CD4-positive, CD25-positive, alpha-beta regulatory T cell (primary cell): ENCODE measurements around the gene ZNF808. TPM values are rescaled to one million over a fixed set of nuclear protein-coding genes. Genes with fewer than 3 reads are reported as not detected.
A peak's percentile ranks its signal among the peaks of the same experiment; 100 is the strongest.
"Not testable (repeated sequence)": the region's sequence is repeated elsewhere in the genome, so short reads cannot be mapped to it uniquely, and the experiment has no call there.

Experiments used
- ATAC-seq, 2 donors: fragments of 150-1000 bp; cut with Tn5 transposase; one replicate each; pipeline ENCODE4 v1.10.0; 2021; ENCODE audit warnings: low read depth in 2 of 2, moderate number of reproducible peaks in 2 of 2, moderate library complexity in 1 of 2
- DNase-seq, 3 donors: peaks; one replicate each; pipeline versions ENCODE4 v3.0.0 to v3.0.0-alpha.2; 2012 to 2022; ENCODE audit warnings: mixed read lengths in 1 of 3
- H3K27ac ChIP-seq: one replicate; pipeline ENCODE4 v1.7.0; 2013; ENCODE audit warnings: mild to moderate bottlenecking, low read length; ENCODE audit not compliant: insufficient read depth, poor library complexity, severe bottlenecking
- H3K27me3 ChIP-seq: one replicate; pipeline ENCODE4 v1.7.0; 2013; ENCODE audit warnings: low read length; ENCODE audit not compliant: control insufficient read depth, insufficient read depth
- H3K36me3 ChIP-seq: one replicate; pipeline ENCODE4 v1.7.0; 2013; ENCODE audit warnings: mild to moderate bottlenecking, low read length, moderate library complexity; ENCODE audit not compliant: control insufficient read depth, insufficient read depth
- H3K4me1 ChIP-seq: 2 replicates; pipeline ENCODE4 v1.7.0; 2013; ENCODE audit warnings: mild to moderate bottlenecking, low read length; ENCODE audit not compliant: insufficient read depth, control insufficient read depth, poor library complexity, severe bottlenecking
- H3K4me3 ChIP-seq: one replicate; pipeline ENCODE4 v1.7.0; 2013; ENCODE audit warnings: low read depth, mild to moderate bottlenecking, low read length, moderate library complexity
- H3K9me3 ChIP-seq, 2 experiments: 1 replicate in 1 of 2; 2 replicates in 1 of 2; pipeline ENCODE4 v1.7.0; 2013; ENCODE audit warnings: low read length in 2 of 2, mild to moderate bottlenecking in 1 of 2, moderate library complexity in 1 of 2; ENCODE audit not compliant: control insufficient read depth in 2 of 2
- H3K27ac Mint-ChIP-seq, 3 donors: one replicate each; pipeline ENCODE4 v1.8.0; 2020 to 2022; ENCODE audit warnings: mild to moderate bottlenecking in 3 of 3, mixed read lengths in 3 of 3, moderate library complexity in 2 of 3
- H3K27me3 Mint-ChIP-seq: one replicate; pipeline ENCODE4 v1.8.0; 2022; ENCODE audit warnings: mild to moderate bottlenecking, mixed read lengths
- H3K36me3 Mint-ChIP-seq: one replicate; pipeline ENCODE4 v1.8.0; 2020; ENCODE audit warnings: mixed read lengths
- H3K4me1 Mint-ChIP-seq, 4 donors: one replicate each; pipeline ENCODE4 v1.8.0; 2020 to 2022; ENCODE audit warnings: mixed read lengths in 4 of 4, mild to moderate bottlenecking in 1 of 4
- H3K4me3 Mint-ChIP-seq, 4 donors: one replicate each; pipeline ENCODE4 v1.8.0; 2020 to 2022; ENCODE audit warnings: mild to moderate bottlenecking in 4 of 4, mixed read lengths in 4 of 4, moderate library complexity in 3 of 4
- H3K9me3 Mint-ChIP-seq, 7 donors: one replicate each; pipeline ENCODE4 v1.8.0; 2020 to 2022; ENCODE audit warnings: mixed read lengths in 7 of 7, mild to moderate bottlenecking in 3 of 7, moderate library complexity in 2 of 7
- polyA plus RNA-seq, 4 donors: library from polyadenylated mRNA; unstranded; fragments of 300-500 nt; fragmentation: Illumina TruSeq; gene quantifications; one replicate each; pipeline ENCODE4 v1.2.3, GENCODE V29; 2021
- total RNA-seq: library from RNA; stranded (reverse); gene quantifications from one replicate; pipeline ENCODE4 v1.2.3, GENCODE V29; 2022

The ZNF808 gene
- total and polyA plus RNA-seq, 5 donors from 2014 or later, result 7.2 to 19.3 (median 7.6) TPM

GRCh38 chr19:52600639-52601024 is 73.2 kb downstream of the ZNF808 start:
- Mint-ChIP-seq H3K27me3 (no peaks in the 10 kb centered on the region), H3K4me3 (peak overlapping the region; percentile 92 to 98 (median 94)), H3K4me1 (peaks cover 9 to 34% (median 15%) of the 10 kb centered on the region in 4 donors), H3K27ac (peak overlapping the region; percentile 32 to 86 (median 68)), H3K9me3 (peaks cover 0 to 33% (median 12%) of the 10 kb centered on the region in 7 donors), H3K36me3 (peaks cover 31% of the 10 kb centered on the region)
- peak overlapping the region; percentile 60 for H3K27ac ChIP-seq
- no peaks in the 10 kb centered on the region for H3K27me3 ChIP-seq
- H3K4me1 ChIP-seq, result peaks cover 15% of the 10 kb centered on the region
- H3K36me3 ChIP-seq, result no peaks in the 10 kb centered on the region
- H3K9me3 ChIP-seq, result peaks cover 20 to 48% of the 10 kb centered on the region in 2 experiments
- DNase-seq (no peak), ATAC-seq (peak; percentile 6 to 13)
- peak overlapping the region; percentile 69 for H3K4me3 ChIP-seq

DNA sequence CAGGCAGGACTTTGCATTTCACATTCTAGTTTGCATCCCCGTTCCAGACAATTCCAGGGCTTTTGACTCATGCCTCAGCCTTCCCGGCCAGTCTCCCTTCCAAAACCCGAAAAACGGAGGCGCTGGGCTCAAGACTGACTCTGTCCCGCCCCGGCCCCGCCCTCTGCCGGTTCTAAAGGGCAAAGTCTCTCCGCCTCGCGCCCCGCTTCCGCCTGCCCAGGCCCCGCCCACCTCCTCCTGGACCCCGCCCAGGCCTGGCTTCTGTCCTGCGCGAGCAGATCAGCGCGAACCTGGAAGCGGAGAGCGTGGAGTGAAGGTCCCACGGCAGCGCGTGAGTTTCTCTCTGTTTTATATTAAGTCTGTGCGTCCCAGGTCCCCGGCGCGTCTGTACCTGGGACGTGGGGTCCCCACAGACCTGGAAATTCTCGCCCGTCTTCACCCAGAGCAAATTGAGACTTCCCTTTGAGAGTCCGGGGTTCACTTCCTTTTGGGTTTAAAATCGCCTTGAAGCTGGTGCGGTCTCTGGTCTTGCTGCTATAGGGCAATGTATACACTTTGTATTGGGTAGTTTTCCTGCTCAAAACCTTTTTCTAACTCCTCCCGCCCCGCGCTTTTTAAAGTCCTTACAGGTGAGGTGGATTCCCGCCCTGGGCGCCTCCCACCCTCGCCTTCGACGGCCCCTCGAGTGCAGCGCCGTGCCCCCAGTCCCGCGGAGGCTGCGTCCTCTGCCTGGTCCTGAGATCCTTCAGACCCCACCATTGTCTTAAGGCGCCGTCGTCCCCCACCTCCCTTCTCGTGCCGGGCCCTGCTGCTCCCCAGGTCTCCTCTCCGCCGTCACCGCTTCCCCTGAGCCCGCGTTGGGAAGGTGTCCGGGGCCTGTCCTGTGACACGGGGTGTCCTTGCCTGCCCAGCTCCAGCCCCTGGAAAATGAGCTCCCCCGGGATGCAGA is 73.8 kb downstream of the ZNF808 start:
- Histone ChIP-seq H3K9me3 (peaks cover 19 to 48% of the 10 kb centered on the region in 2 experiments), H3K27me3 (no peaks in the 10 kb centered on the region), H3K4me3 (peak overlapping the region; percentile 87), H3K4me1 (peaks cover 15% of the 10 kb centered on the region), H3K36me3 (no peaks in the 10 kb centered on the region), H3K27ac (peak overlapping the region; percentile 60)
- peaks cover 0 to 34% (median 10%) of the 10 kb centered on the region in 7 donors for H3K9me3 Mint-ChIP-seq
- ATAC-seq (peak; percentile 99), DNase-seq (peak; percentile 84 to 93 (median 88))
- peak overlapping the region; percentile 92 to 98 (median 94) for H3K4me3 Mint-ChIP-seq
- no peaks in the 10 kb centered on the region for H3K27me3 Mint-ChIP-seq
- peak overlapping the region; percentile 68 to 90 (median 84) for H3K27ac Mint-ChIP-seq
- H3K4me1 Mint-ChIP-seq, result peaks cover 11 to 34% (median 15%) of the 10 kb centered on the region in 4 donors
- peaks cover 28% of the 10 kb centered on the region for H3K36me3 Mint-ChIP-seq

DNA sequence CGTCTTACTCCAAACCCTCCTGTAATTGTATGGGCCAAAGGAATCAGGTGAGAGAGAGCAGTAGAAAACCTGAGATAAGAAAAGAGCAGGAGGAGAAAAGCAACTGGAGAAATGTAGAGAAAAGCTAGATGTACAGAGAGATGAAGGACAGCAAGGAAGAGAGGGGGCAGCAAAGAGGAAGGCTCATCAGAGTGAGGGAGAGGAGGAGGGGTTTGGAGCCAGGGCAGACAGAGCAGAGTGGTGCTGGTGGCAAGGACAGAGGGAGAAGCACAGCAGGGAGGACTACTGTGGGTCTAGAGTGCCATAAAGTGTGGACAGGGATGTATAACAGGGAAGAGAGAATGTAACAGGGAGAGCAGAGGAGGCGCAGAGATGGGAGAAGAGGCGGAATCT is 74.5 kb downstream of the ZNF808 start:
- peaks cover 20 to 48% of the 10 kb centered on the region in 2 experiments for H3K9me3 ChIP-seq
- Mint-ChIP-seq H3K4me3 (peak overlapping the region; percentile 92 to 98 (median 94)), H3K4me1 (peaks cover 11 to 34% (median 16%) of the 10 kb centered on the region in 4 donors), H3K27ac (peak overlapping the region in 2 of 3 donors; percentile 68 to 90), H3K9me3 (peaks cover 0 to 34% (median 8%) of the 10 kb centered on the region in 7 donors), H3K36me3 (peaks cover 26% of the 10 kb centered on the region)
- not testable (repeated sequence) for H3K36me3 ChIP-seq, ATAC-seq, H3K27ac ChIP-seq, DNase-seq, H3K27me3 ChIP-seq, H3K27me3 Mint-ChIP-seq
- H3K4me3 ChIP-seq, result peak overlapping the region; percentile 87
- peaks cover 15% of the 10 kb centered on the region for H3K4me1 ChIP-seq

GRCh38 chr19:52602941-52603340 is 75.5 kb downstream of the ZNF808 start:
- no peaks in the 10 kb centered on the region for H3K27me3 Mint-ChIP-seq
- Histone ChIP-seq H3K4me1 (peaks cover 15% of the 10 kb centered on the region), H3K9me3 (peaks cover 20 to 47% of the 10 kb centered on the region in 2 experiments), H3K36me3 (peaks cover 5% of the 10 kb centered on the region), H3K4me3 (no peak overlapping the region), H3K27ac (no peak overlapping the region), H3K27me3 (no peaks in the 10 kb centered on the region)
- peaks cover 24% of the 10 kb centered on the region for H3K36me3 Mint-ChIP-seq
- DNase-seq (no peak), ATAC-seq (no peak)
- peak overlapping the region in 1 of 3 donors; percentile 71 for H3K27ac Mint-ChIP-seq
- peaks cover 11 to 34% (median 17%) of the 10 kb centered on the region in 4 donors for H3K4me1 Mint-ChIP-seq
- H3K9me3 Mint-ChIP-seq, result peaks cover 0 to 31% (median 6%) of the 10 kb centered on the region in 7 donors
- H3K4me3 Mint-ChIP-seq, result peak overlapping the region; percentile 65 to 98 (median 92)

DNA sequence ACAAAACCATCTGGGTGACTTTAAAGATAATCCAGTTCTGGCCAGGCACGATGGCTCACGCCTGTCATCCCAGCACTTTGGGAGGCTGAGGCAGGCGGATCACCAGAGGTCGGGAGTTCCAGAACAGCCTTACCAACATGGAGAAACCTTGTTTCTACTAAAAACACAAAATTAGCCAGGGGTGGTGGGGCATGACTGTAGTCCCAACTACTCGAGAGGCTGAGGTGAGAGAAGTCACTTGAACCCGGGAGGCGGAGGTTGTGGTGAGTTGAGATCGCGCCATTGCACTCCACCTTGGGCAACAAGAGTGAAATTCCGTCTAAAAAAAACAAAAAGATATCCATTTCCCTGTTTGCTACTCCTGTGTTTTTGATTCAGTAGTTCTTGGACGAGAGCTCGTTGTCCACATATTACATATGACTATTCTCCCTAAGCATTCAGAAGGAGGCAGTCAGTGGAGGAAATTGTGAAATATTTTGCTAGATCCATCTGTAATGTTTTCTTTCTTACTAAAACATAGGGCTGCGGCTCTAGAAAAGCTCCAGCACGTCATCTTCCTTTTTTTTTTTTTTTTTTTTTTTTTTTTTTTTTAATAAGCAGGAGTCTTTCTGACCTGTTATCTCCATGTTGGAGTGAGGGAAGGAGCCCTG is 76.2 kb downstream of the ZNF808 start:
- H3K4me3 Mint-ChIP-seq, result peak overlapping the region in 3 of 4 donors; percentile 27 to 98 (median 61)

More for the DNA sequence above, 76.2 kb downstream of the ZNF808 start:
- Histone ChIP-seq H3K27ac (no peak overlapping the region), H3K9me3 (peaks cover 22 to 51% of the 10 kb centered on the region in 2 experiments), H3K4me3 (no peak overlapping the region), H3K4me1 (peaks cover 15% of the 10 kb centered on the region), H3K36me3 (peaks cover 5% of the 10 kb centered on the region), H3K27me3 (no peaks in the 10 kb centered on the region)
- peaks cover 0 to 34% (median 8%) of the 10 kb centered on the region in 7 donors for H3K9me3 Mint-ChIP-seq
- H3K27ac Mint-ChIP-seq, result no peak overlapping the region
- H3K27me3 Mint-ChIP-seq, result no peaks in the 10 kb centered on the region
- no peak for ATAC-seq
- H3K4me1 Mint-ChIP-seq, result peaks cover 11 to 34% (median 17%) of the 10 kb centered on the region in 4 donors
- no peak for DNase-seq
- H3K36me3 Mint-ChIP-seq, result peaks cover 26% of the 10 kb centered on the region

Other genes with a start within 250 kb of the ZNF808 start
- 7.0 TPM for gene ZNF480, start 230.5 kb upstream of the ZNF808 start, total RNA-seq
- 10 to 100 TPM; 14.1 to 20.5 (median 16.1) TPM for gene ZNF480, start 230.5 kb upstream of the ZNF808 start, polyA plus RNA-seq
- gene ZNF610, start 191.4 kb upstream of the ZNF808 start, total RNA-seq, result 0.67 TPM
- gene ZNF610, start 191.4 kb upstream of the ZNF808 start, polyA plus RNA-seq, result 1 to 10 TPM in 2 of 4 donors, under 1 TPM in 1, not detected in 1; 0.37 to 3.6 (median 3.0) TPM
- 17.9 TPM for gene ZNF880, start 157.7 kb upstream of the ZNF808 start, total RNA-seq
- 10 to 100 TPM; 26.4 to 34.3 (median 28.1) TPM for gene ZNF880, start 157.7 kb upstream of the ZNF808 start, polyA plus RNA-seq
- gene ZNF528, start 129.8 kb upstream of the ZNF808 start, total RNA-seq, result 19.0 TPM
- gene ZNF528, start 129.8 kb upstream of the ZNF808 start, polyA plus RNA-seq, result 1 to 10 TPM; 7.1 to 9.4 (median 8.6) TPM
- gene ZNF534, start 98.5 kb upstream of the ZNF808 start, total RNA-seq, result not detected
- not detected for gene ZNF534, start 98.5 kb upstream of the ZNF808 start, polyA plus RNA-seq
- 0.27 TPM for gene ZNF578, start 74.1 kb upstream of the ZNF808 start, total RNA-seq
- 1 to 10 TPM; 2.5 to 5.9 (median 3.1) TPM for gene ZNF578, start 74.1 kb upstream of the ZNF808 start, polyA plus RNA-seq
- 13.7 TPM for gene ZNF701, start 42.6 kb downstream of the ZNF808 start, total RNA-seq
- 10 to 100 TPM; 10.1 to 16.1 (median 13.2) TPM for gene ZNF701, start 42.6 kb downstream of the ZNF808 start, polyA plus RNA-seq
- gene ZNF83, start 110.7 kb downstream of the ZNF808 start, total RNA-seq, result 63.7 TPM
- 10 to 100 TPM in 2 of 4 donors, 1 to 10 TPM in 2; 8.3 to 13.9 (median 11.3) TPM for gene ZNF83, start 110.7 kb downstream of the ZNF808 start, polyA plus RNA-seq
- gene ZNF611, start 207.4 kb downstream of the ZNF808 start, total RNA-seq, result 26.9 TPM
- 10 to 100 TPM; 19.0 to 34.1 (median 24.2) TPM for gene ZNF611, start 207.4 kb downstream of the ZNF808 start, polyA plus RNA-seq